ENCODE results near the gene CYP3A5. TPM values are rescaled to one million over a fixed set of nuclear protein-coding genes. Genes with fewer than 3 reads are reported as not detected.

Gene CYP3A5
- total and polyA plus RNA-seq, 2 of the 13 experiments (the other 11 are each of a cell fraction or from before 2014, with no cell fraction given) = 5.7 to 9.3 TPM

GRCh38 chr7:99685129-99685758, 5.4 kb upstream of the CYP3A5 start (continued):
- no peak for TF ChIP-seq AKNA (CRISPR knock-in tag; IDR thresholded peaks at IDR 0.05; ENCODE audit: borderline replicate concordance)
- TF ChIP-seq CBX1 (IDR thresholded peaks at IDR 0.05; ENCODE audit: low read depth) = no peak
- TF ChIP-seq ZNF281 (CRISPR knock-in tag; IDR thresholded peaks at IDR 0.05; ENCODE audit: borderline replicate concordance) = no peak
- no peak for TF ChIP-seq ZNF468 (CRISPR knock-in tag; IDR thresholded peaks at IDR 0.05)
- TF ChIP-seq MAFF (IDR thresholded peaks at IDR 0.05; ENCODE audit: low read depth, low read length) = peak; percentile 88
- TF ChIP-seq SETDB1 (CRISPR knock-in tag; IDR thresholded peaks at IDR 0.05; ENCODE audit: borderline replicate concordance) = no peak
- no peak for TF ChIP-seq PHF5A (CRISPR knock-in tag; IDR thresholded peaks at IDR 0.05; ENCODE audit: low read depth, unreplicated experiment)
- TF ChIP-seq, protein P1, sequence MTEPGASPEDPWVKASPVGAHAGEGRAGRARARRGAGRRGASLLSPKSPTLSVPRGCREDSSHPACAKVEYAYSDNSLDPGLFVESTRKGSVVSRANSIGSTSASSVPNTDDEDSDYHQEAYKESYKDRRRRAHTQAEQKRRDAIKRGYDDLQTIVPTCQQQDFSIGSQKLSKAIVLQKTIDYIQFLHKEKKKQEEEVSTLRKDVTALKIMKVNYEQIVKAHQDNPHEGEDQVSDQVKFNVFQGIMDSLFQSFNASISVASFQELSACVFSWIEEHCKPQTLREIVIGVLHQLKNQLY (CRISPR knock-in tag; IDR thresholded peaks at IDR 0.05) = no peak
- TF ChIP-seq ZFX (CRISPR knock-in tag; IDR thresholded peaks at IDR 0.05; ENCODE audit: low read depth) = no peak
- no peak for TF ChIP-seq ZMAT5 (CRISPR knock-in tag; IDR thresholded peaks at IDR 0.05; ENCODE audit: borderline replicate concordance, low read depth)
- no peak for TF ChIP-seq ZNF83 (CRISPR knock-in tag; IDR thresholded peaks at IDR 0.05; ENCODE audit: borderline replicate concordance)
- TF ChIP-seq KDM3A (CRISPR knock-in tag; IDR thresholded peaks at IDR 0.05; ENCODE audit: low read depth) = no peak
- TF ChIP-seq ZNF343 (CRISPR knock-in tag; IDR thresholded peaks at IDR 0.05) = no peak
- TF ChIP-seq ZFP41 (CRISPR knock-in tag; IDR thresholded peaks at IDR 0.05; ENCODE audit: borderline replicate concordance) = no peak
- TF ChIP-seq ZNF251 (CRISPR knock-in tag; IDR thresholded peaks at IDR 0.05) = no peak
- TF ChIP-seq SKIL (CRISPR knock-in tag; IDR thresholded peaks at IDR 0.05; ENCODE audit: borderline replicate concordance) = no peak
- no peak for TF ChIP-seq ZNF235 (CRISPR knock-in tag; IDR thresholded peaks at IDR 0.05; ENCODE audit: borderline replicate concordance)
- no peak for TF ChIP-seq ZNF615 (CRISPR knock-in tag; IDR thresholded peaks at IDR 0.05; ENCODE audit: borderline replicate concordance)
- TF ChIP-seq GATAD2A (CRISPR knock-in tag; IDR thresholded peaks at IDR 0.05) = no peak

Data from HepG2 (cell line).